Epithelial cell of esophagus (primary cell): ENCODE data around the gene ZC3H12C.
"Not testable (repeated sequence)": the region's sequence is repeated elsewhere in the genome, so short reads cannot be mapped to it uniquely, and the experiment has no call there.

ENCODE experiments used
- DNase-seq: peaks from one replicate; pipeline ENCODE4 v3.0.0; 2010; ENCODE audit warnings: low read depth
- H3K4me3 ChIP-seq: 2 replicates; pipeline ENCODE4 v1.5.1; 2011; ENCODE audit warnings: mild to moderate bottlenecking, low read length, control low read depth
- CTCF ChIP-seq: IDR thresholded peaks from 2 replicates; pipeline ENCODE4 v1.5.1; 2011; ENCODE audit warnings: low read depth, mild to moderate bottlenecking, low read length, control low read depth, inconsistent platforms; ENCODE audit not compliant: insufficient read depth; ENCODE audit errors: missing control alignments

The ZC3H12C gene

GRCh38 chr11:110056956-110057355 lies 36.2 kb upstream of the ZC3H12C start:
- no peak for DNase-seq
- H3K4me3 ChIP-seq, result no peak overlapping the region
- no peak for TF ChIP-seq CTCF

GRCh38 chr11:110059706-110060463 lies 33.3 kb upstream of the ZC3H12C start:
- peak; percentile 57 for DNase-seq
- TF ChIP-seq CTCF, result no peak

GRCh38 chr11:110061296-110061695 lies 31.9 kb upstream of the ZC3H12C start:
- DNase-seq, result no peak
- no peak overlapping the region for H3K4me3 ChIP-seq
- TF ChIP-seq CTCF, result no peak

More at GRCh38 chr11:110059706-110060463, 33.3 kb upstream of the ZC3H12C start:
- H3K4me3 ChIP-seq, result no peak overlapping the region

GRCh38 chr11:110062247-110062646 lies 30.9 kb upstream of the ZC3H12C start:
- H3K4me3 ChIP-seq, result no peak overlapping the region
- no peak for DNase-seq

GRCh38 chr11:110065189-110065588 lies 28.0 kb upstream of the ZC3H12C start:
- peak; percentile 83 for DNase-seq
- no peak for TF ChIP-seq CTCF
- no peak overlapping the region for H3K4me3 ChIP-seq

More at GRCh38 chr11:110062247-110062646, 30.9 kb upstream of the ZC3H12C start:
- no peak for TF ChIP-seq CTCF

- H3K4me3 ChIP-seq, DNase-seq: not testable (repeated sequence)
Measured at GRCh38 chr11:110068001-110068400, 25.2 kb upstream of the ZC3H12C start.

- peak; percentile 93 for DNase-seq
- no peak overlapping the region for H3K4me3 ChIP-seq
- no peak for TF ChIP-seq CTCF
Measured at GRCh38 chr11:110069158-110069737, 23.9 kb upstream of the ZC3H12C start.
